Keratinocyte (primary cell): ENCODE measurements around the gene FAF2.

Source experiments
- EZH2 ChIP-seq: IDR thresholded peaks from one replicate; pipeline ENCODE4 v1.6.1; 2012; ENCODE audit warnings: inconsistent platforms, mild to moderate bottlenecking, low read length, moderate library complexity
- TF ChIP-seq, protein P1 (sequence below), 3 experiments: IDR thresholded peaks in 1 of 3; conservative IDR thresholded peaks in 1 of 3; optimal IDR thresholded peaks in 1 of 3; 2 replicates in 2 of 3; 3 replicates in 1 of 3; pipeline versions ENCODE3 to v1.5.1; 2011; ENCODE audit warnings: low read length in 3 of 3, mild to moderate bottlenecking in 3 of 3, moderate library complexity in 2 of 3, control low read depth in 1 of 3, inconsistent platforms in 1 of 3; ENCODE audit not compliant: insufficient read depth in 2 of 3; ENCODE audit errors: extremely low read depth in 1 of 3

DNA sequence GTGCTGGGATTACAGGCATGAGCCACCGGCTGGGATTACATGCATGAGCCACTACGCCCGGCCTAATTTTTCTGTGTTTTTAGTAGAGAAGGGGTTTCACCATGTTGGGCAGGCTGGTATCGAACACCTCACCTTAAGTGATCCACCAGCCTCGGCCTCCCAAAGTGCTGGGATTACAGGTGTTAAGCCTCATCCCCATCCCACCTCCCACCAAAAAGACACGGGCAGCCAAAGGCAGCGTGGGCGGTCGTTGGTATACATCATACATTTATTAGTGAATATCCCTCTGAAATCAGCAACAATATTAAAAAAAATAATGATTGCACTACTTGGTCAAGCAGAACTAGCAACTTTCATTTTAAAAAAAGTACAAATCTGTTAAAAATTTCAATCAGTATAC is 78.3 kb downstream of the FAF2 start:
- TF ChIP-seq EZH2: no peak
- TF ChIP-seq, protein P1, sequence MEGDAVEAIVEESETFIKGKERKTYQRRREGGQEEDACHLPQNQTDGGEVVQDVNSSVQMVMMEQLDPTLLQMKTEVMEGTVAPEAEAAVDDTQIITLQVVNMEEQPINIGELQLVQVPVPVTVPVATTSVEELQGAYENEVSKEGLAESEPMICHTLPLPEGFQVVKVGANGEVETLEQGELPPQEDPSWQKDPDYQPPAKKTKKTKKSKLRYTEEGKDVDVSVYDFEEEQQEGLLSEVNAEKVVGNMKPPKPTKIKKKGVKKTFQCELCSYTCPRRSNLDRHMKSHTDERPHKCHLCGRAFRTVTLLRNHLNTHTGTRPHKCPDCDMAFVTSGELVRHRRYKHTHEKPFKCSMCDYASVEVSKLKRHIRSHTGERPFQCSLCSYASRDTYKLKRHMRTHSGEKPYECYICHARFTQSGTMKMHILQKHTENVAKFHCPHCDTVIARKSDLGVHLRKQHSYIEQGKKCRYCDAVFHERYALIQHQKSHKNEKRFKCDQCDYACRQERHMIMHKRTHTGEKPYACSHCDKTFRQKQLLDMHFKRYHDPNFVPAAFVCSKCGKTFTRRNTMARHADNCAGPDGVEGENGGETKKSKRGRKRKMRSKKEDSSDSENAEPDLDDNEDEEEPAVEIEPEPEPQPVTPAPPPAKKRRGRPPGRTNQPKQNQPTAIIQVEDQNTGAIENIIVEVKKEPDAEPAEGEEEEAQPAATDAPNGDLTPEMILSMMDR (optimal IDR thresholded peaks at IDR 0.05 in 1 of 3, IDR thresholded peaks at IDR 0.05 in 1 of 3, conservative IDR thresholded peaks at IDR 0.05 in 1 of 3; ENCODE audit: extremely low read depth in 1 of 3, insufficient read depth in 2 of 3, low read length in 3 of 3): no peak
